HepG2 (cell line): ENCODE results near the gene ADRA2A. TPM values are rescaled to one million over a fixed set of nuclear protein-coding genes. Genes with fewer than 3 reads are reported as not detected.

Experiments used
- ATAC-seq: fragments of 200-7000 bp; cut with Tn5 transposase; 3 replicates; pipeline ENCODE4 v1.9.1; 2020; ENCODE audit warnings: mild to moderate bottlenecking, moderate library complexity
- BruUV-seq: library from RNA; stranded (reverse); fragments of 400-500 nt; replicated peaks from 2 replicates; lab custom pipeline; 2021; lab: Mats Ljungman, UMichigan
- CTCF ChIA-PET: fragments of 300-600 bp; formaldehyde crosslinking; extraction: SDS; loops from one replicate; lab custom pipeline; 2021; ENCODE audit warnings: low total read pairs, inconsistent platforms, low intra/inter-chr PET ratio; lab: Yijun Ruan, JAX
- POLR2A ChIA-PET: fragments of 350-600 bp; sonication (Branson Sonifier 250); formaldehyde crosslinking; loops from one replicate; lab custom pipeline; 2020; ENCODE audit warnings: antibody characterized with exemption, inconsistent platforms; lab: Yijun Ruan, JAX
- DNase-seq: peaks from one replicate; pipeline ENCODE4 v3.0.0-alpha.2; 2015; ENCODE audit warnings: low spot score
- FAIRE-seq: peaks from 3 replicates; lab custom pipeline; 2011; peaks lifted over from hg19 to GRCh38; lab: Jason Lieb, UNC
- H2AFZ ChIP-seq: one replicate; pipeline ENCODE4 v1.6.1; 2011; ENCODE audit warnings: low read length, inconsistent platforms
- H3K27ac ChIP-seq: fragments of 300-600 bp; 3 replicates; pipeline ENCODE4 v1.8.0; 2011; ENCODE audit warnings: mixed run types, mild to moderate bottlenecking, mixed read lengths, low read length, inconsistent platforms; ENCODE audit not compliant: insufficient read depth; ENCODE audit errors: extremely low read length
- H3K27me3 ChIP-seq, 2 experiments: fragments of 200-600 bp in 1 of 2; 2 replicates in 1 of 2; 3 replicates in 1 of 2; pipeline versions ENCODE4 v1.6.0 to v1.8.0; 2011; ENCODE audit warnings: low read length in 2 of 2, mild to moderate bottlenecking in 2 of 2, moderate library complexity in 2 of 2, inconsistent platforms in 1 of 2; ENCODE audit not compliant: insufficient read depth in 2 of 2, control insufficient read depth in 1 of 2
- H3K36me3 ChIP-seq, 2 experiments: fragments of 200-600 bp in 1 of 2; replicated peaks in 1 of 2; 2 replicates in 1 of 2; 3 replicates in 1 of 2; pipeline versions ENCODE4 v1.5.1 to v1.8.0; 2011; ENCODE audit warnings: low read length in 2 of 2, inconsistent platforms in 1 of 2; ENCODE audit not compliant: insufficient read depth in 2 of 2, control insufficient read depth in 1 of 2
- H3K4me1 ChIP-seq: 2 replicates; pipeline ENCODE4 v1.5.1; 2012; ENCODE audit warnings: low read length, inconsistent platforms; ENCODE audit not compliant: insufficient read depth
- H3K4me2 ChIP-seq: 2 replicates; pipeline ENCODE4 v1.6.0; 2011; ENCODE audit warnings: low read depth, low read length, inconsistent platforms
- H3K4me3 ChIP-seq, 3 experiments: fragments of 200-600 bp in 1 of 3; sonication (generic), shearing (Covaris generic) in 1 of 3; replicated peaks in 1 of 3; 2 replicates each; pipeline ENCODE4 v1.5.1; 2011 to 2016; ENCODE audit warnings: low read length in 3 of 3, inconsistent platforms in 2 of 3, low read depth in 2 of 3, mild to moderate bottlenecking in 2 of 3, control low read depth in 1 of 3, mixed read lengths in 1 of 3; ENCODE audit not compliant: insufficient read depth in 1 of 3
- H3K79me2 ChIP-seq: one replicate; pipeline ENCODE4 v1.6.1; 2011; ENCODE audit warnings: low read length, inconsistent platforms; ENCODE audit not compliant: insufficient read depth
- H3K9ac ChIP-seq: 2 replicates; pipeline ENCODE4 v1.6.0; 2011; ENCODE audit warnings: mild to moderate bottlenecking, low read depth, low read length, inconsistent platforms; ENCODE audit not compliant: insufficient read depth
- H3K9me3 ChIP-seq: 2 replicates; pipeline ENCODE4 v1.5.1; 2012; ENCODE audit warnings: mild to moderate bottlenecking, low read length
- H4K20me1 ChIP-seq: 2 replicates; pipeline ENCODE4 v1.6.0; 2011; ENCODE audit warnings: inconsistent platforms, mild to moderate bottlenecking, low read length, moderate library complexity; ENCODE audit not compliant: insufficient read depth
- BRCA1 ChIP-seq: sonication (generic); formaldehyde crosslinking; IDR thresholded peaks from 2 replicates; pipeline ENCODE4 v1.4.0; 2020; ENCODE audit warnings: missing genetic modification reagents
- FOXO4 ChIP-seq: sonication (generic); formaldehyde crosslinking; conservative IDR thresholded peaks from 2 replicates; pipeline ENCODE4 v1.8.1; 2023; ENCODE audit warnings: missing genetic modification reagents
- GMEB2 ChIP-seq: IDR thresholded peaks from 2 replicates; pipeline ENCODE4 v1.6.1; 2016; ENCODE audit warnings: missing biosample characterization, missing genetic modification reagents, low read depth
- IRF2 ChIP-seq: IDR thresholded peaks from 2 replicates; pipeline ENCODE4 v1.6.1; 2018; ENCODE audit warnings: missing genetic modification reagents, missing compliant biosample characterization
- SAFB2 ChIP-seq: sonication (generic); formaldehyde crosslinking; IDR thresholded peaks from 2 replicates; pipeline ENCODE4 v1.5.1; 2020; ENCODE audit warnings: missing genetic modification reagents, low read depth, mild to moderate bottlenecking, borderline replicate concordance
- SRSF4 ChIP-seq: fragments of 200-400 bp; formaldehyde crosslinking; IDR thresholded peaks from one replicate; pipeline ENCODE4 v1.6.1; 2018; ENCODE audit warnings: mild to moderate bottlenecking, low read depth, low read length, moderate library complexity; ENCODE audit not compliant: poor library complexity, severe bottlenecking
- ZBTB10 ChIP-seq: sonication (generic); formaldehyde crosslinking; IDR thresholded peaks from 2 replicates; pipeline ENCODE4 v1.4.0; 2020; ENCODE audit warnings: missing genetic modification reagents, borderline replicate concordance
- ZNF264 ChIP-seq: sonication (generic); formaldehyde crosslinking; IDR thresholded peaks from 2 replicates; pipeline ENCODE4 v1.4.0; 2020; ENCODE audit warnings: missing genetic modification reagents
- ZNF678 ChIP-seq: sonication (generic); formaldehyde crosslinking; IDR thresholded peaks from 2 replicates; pipeline ENCODE4 v1.4.0; 2020; ENCODE audit warnings: mild to moderate bottlenecking, missing genetic modification reagents
- ZNF75D ChIP-seq: sonication (generic); formaldehyde crosslinking; IDR thresholded peaks from 2 replicates; pipeline ENCODE4 v1.8.1; 2023; ENCODE audit warnings: missing genetic modification reagents, mild to moderate bottlenecking, borderline replicate concordance
- ZNF879 ChIP-seq: sonication (generic); formaldehyde crosslinking; IDR thresholded peaks from 2 replicates; pipeline ENCODE4 v1.8.1; 2023; ENCODE audit warnings: missing genetic modification reagents
- WGBS: methylation state at CpG from one replicate; pipeline ENCODE4 v1.1.6; 2017; ENCODE audit warnings: low lambda C conversion rate; 5-methylcytosine and 5-hydroxymethylcytosine counted together
- in situ Hi-C: cut with HindIII; loops from 2 replicates; pipeline ENCODE4 v1.10.0; 2017; ENCODE audit warnings: low pct_unique_long_range_greater_than_20kb; ENCODE audit not compliant: extremely low pct_ligation_motif_present
- intact Hi-C: fragments of 100-400 bp; cut with micrococcal nuclease; formaldehyde crosslinking; loops from one replicate; pipeline ENCODE4 v1.10.0; 2022; ENCODE audit not compliant: unreplicated experiment
- polyA plus RNA-seq, 8 experiments: library from polyadenylated mRNA; depleted of rRNA in 3 of 8; stranded (reverse) in 7 of 8; unstranded in 1 of 8; fragments of >200 nt; fragmentation: Illumina TruSeq in 4 of 8; extraction: Trizol in 4 of 8; gene quantifications; 2 replicates each; pipeline versions ENCODE4 v1.2.1 to v1.2.3, GENCODE V29; 2011 to 2016; ENCODE audit warnings: low read depth in 4 of 8, missing spikeins in 1 of 8, mixed read lengths in 1 of 8; ENCODE audit not compliant: insufficient read depth in 1 of 8
- total RNA-seq, 5 experiments: library from RNA; depleted of rRNA; stranded (reverse); fragments of >200 nt; fragmentation: Illumina TruSeq; extraction: Trizol; gene quantifications; 2 replicates each; pipeline ENCODE4 v1.2.3, GENCODE V29; 2016; ENCODE audit warnings: low read depth in 1 of 5
- TF ChIP-seq, protein P1 (sequence below): sonication (generic); formaldehyde crosslinking; IDR thresholded peaks from 2 replicates; pipeline ENCODE4 v1.5.1; 2020; ENCODE audit warnings: mild to moderate bottlenecking, moderate library complexity, missing genetic modification reagents
- TF ChIP-seq, protein P2 (sequence below): sonication (generic); formaldehyde crosslinking; IDR thresholded peaks from 2 replicates; pipeline ENCODE4 v1.4.0; 2020; ENCODE audit warnings: missing genetic modification reagents, borderline replicate concordance

ADRA2A gene
- total and polyA plus RNA-seq, 2 of the 13 experiments (the other 11 are each of a cell fraction or from before 2014, with no cell fraction given) = 0.01 TPM; not detected in 1

GRCh38 chr10:111057006-111057405 is 19.8 kb upstream of the ADRA2A start:
- CTCF ChIA-PET = no interaction called here
- no TSS peak for BruUV-seq
- Histone ChIP-seq H3K4me1 (no peaks in the 10 kb centered on the region), H3K79me2 (no peaks in the 10 kb centered on the region), H3K36me3 (no peaks in the 10 kb centered on the region), H3K9ac (no peak overlapping the region), H2AFZ (no peak overlapping the region), H3K4me3 (no peak overlapping the region), H4K20me1 (no peaks in the 10 kb centered on the region), H3K4me2 (no peak overlapping the region), H3K9me3 (no peaks in the 10 kb centered on the region), H3K27me3 (no peaks in the 10 kb centered on the region), H3K27ac (no peak overlapping the region)
- 0% methylated on average over 1 of the region's 1 CpG for WGBS
- in situ Hi-C loops (no loop called here), intact Hi-C loops (no loop called here)
- ATAC-seq (no peak), FAIRE-seq (no peak), DNase-seq (no peak)
- POLR2A ChIA-PET = no interaction called here
- TF ChIP-seq FOXO4 (CRISPR knock-in tag) = no peak
- TF ChIP-seq IRF2 (CRISPR knock-in tag) = no peak
- TF ChIP-seq, protein P1, sequence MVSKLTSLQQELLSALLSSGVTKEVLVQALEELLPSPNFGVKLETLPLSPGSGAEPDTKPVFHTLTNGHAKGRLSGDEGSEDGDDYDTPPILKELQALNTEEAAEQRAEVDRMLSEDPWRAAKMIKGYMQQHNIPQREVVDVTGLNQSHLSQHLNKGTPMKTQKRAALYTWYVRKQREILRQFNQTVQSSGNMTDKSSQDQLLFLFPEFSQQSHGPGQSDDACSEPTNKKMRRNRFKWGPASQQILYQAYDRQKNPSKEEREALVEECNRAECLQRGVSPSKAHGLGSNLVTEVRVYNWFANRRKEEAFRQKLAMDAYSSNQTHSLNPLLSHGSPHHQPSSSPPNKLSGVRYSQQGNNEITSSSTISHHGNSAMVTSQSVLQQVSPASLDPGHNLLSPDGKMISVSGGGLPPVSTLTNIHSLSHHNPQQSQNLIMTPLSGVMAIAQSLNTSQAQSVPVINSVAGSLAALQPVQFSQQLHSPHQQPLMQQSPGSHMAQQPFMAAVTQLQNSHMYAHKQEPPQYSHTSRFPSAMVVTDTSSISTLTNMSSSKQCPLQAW (CRISPR knock-in tag) = no peak
- TF ChIP-seq ZBTB10 (CRISPR knock-in tag) = no peak
- TF ChIP-seq ZNF75D (CRISPR knock-in tag) = no peak
- no peak for TF ChIP-seq SAFB2 (CRISPR knock-in tag)
- TF ChIP-seq ZNF879 (CRISPR knock-in tag) = no peak
- TF ChIP-seq BRCA1 = no peak
- TF ChIP-seq ZNF264 = no peak
- no peak for TF ChIP-seq GMEB2
- no peak for TF ChIP-seq SRSF4
- TF ChIP-seq ZNF678 (CRISPR knock-in tag) = no peak
- TF ChIP-seq, protein P2, sequence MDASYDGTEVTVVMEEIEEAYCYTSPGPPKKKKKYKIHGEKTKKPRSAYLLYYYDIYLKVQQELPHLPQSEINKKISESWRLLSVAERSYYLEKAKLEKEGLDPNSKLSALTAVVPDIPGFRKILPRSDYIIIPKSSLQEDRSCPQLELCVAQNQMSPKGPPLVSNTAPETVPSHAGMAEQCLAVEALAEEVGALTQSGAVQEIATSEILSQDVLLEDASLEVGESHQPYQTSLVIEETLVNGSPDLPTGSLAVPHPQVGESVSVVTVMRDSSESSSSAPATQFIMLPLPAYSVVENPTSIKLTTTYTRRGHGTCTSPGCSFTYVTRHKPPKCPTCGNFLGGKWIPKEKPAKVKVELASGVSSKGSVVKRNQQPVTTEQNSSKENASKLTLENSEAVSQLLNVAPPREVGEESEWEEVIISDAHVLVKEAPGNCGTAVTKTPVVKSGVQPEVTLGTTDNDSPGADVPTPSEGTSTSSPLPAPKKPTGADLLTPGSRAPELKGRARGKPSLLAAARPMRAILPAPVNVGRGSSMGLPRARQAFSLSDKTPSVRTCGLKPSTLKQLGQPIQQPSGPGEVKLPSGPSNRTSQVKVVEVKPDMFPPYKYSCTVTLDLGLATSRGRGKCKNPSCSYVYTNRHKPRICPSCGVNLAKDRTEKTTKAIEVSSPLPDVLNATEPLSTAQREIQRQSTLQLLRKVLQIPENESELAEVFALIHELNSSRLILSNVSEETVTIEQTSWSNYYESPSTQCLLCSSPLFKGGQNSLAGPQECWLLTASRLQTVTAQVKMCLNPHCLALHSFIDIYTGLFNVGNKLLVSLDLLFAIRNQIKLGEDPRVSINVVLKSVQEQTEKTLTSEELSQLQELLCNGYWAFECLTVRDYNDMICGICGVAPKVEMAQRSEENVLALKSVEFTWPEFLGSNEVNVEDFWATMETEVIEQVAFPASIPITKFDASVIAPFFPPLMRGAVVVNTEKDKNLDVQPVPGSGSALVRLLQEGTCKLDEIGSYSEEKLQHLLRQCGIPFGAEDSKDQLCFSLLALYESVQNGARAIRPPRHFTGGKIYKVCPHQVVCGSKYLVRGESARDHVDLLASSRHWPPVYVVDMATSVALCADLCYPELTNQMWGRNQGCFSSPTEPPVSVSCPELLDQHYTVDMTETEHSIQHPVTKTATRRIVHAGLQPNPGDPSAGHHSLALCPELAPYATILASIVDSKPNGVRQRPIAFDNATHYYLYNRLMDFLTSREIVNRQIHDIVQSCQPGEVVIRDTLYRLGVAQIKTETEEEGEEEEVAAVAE (CRISPR knock-in tag) = no peak
